HG03196 (cell line): ENCODE measurements around the gene PFKL.

Experiments
- ATAC-seq: cut with Tn5 transposase; IDR thresholded peaks from one replicate; pipeline ENCODE4 v1.9.1; 2021; ENCODE audit not compliant: unreplicated experiment

The PFKL gene

GRCh38 chr21:44312716-44313115, 12.9 kb downstream of the PFKL start:
- no peak for ATAC-seq

GRCh38 chr21:44313451-44313850, 13.6 kb downstream of the PFKL start:
- no peak for ATAC-seq

- no peak for ATAC-seq
These were observed 14.3 kb downstream of the PFKL start for GRCh38 chr21:44314128-44314527.

GRCh38 chr21:44314561-44314960, 14.7 kb downstream of the PFKL start:
- no peak for ATAC-seq

- ATAC-seq, result no peak
These were observed 15.9 kb downstream of the PFKL start for GRCh38 chr21:44315691-44316203.

- no peak for ATAC-seq
These were observed 16.5 kb downstream of the PFKL start for GRCh38 chr21:44316277-44316900.

- no peak for ATAC-seq
These were observed 17.5 kb downstream of the PFKL start for GRCh38 chr21:44317241-44317782.

- no peak for ATAC-seq
These were observed 18.0 kb downstream of the PFKL start for GRCh38 chr21:44317871-44318270.

GRCh38 chr21:44318489-44319285, 18.8 kb downstream of the PFKL start:
- no peak for ATAC-seq

- no peak for ATAC-seq
These were observed 19.7 kb downstream of the PFKL start for GRCh38 chr21:44319407-44320065.

GRCh38 chr21:44320847-44321246, 21.0 kb downstream of the PFKL start:
- ATAC-seq, result no peak

GRCh38 chr21:44321846-44322450, 22.1 kb downstream of the PFKL start:
- ATAC-seq, result no peak

- ATAC-seq, result no peak
These were observed 22.9 kb downstream of the PFKL start for GRCh38 chr21:44322621-44323325.

GRCh38 chr21:44323591-44323990, 23.7 kb downstream of the PFKL start:
- ATAC-seq, result no peak

- no peak for ATAC-seq
These were observed 24.4 kb downstream of the PFKL start for GRCh38 chr21:44324106-44324853.

- no peak for ATAC-seq
These were observed 24.9 kb downstream of the PFKL start for GRCh38 chr21:44324854-44325107.

- ATAC-seq, result no peak
These were observed 25.8 kb downstream of the PFKL start for GRCh38 chr21:44325386-44326271.

GRCh38 chr21:44326272-44326647, 26.4 kb downstream of the PFKL start:
- no peak for ATAC-seq
